HCT116 (cell line): Measurements from ENCODE around the gene TCEA2. TPM values are rescaled to one million over a fixed set of nuclear protein-coding genes. Genes with fewer than 3 reads are reported as not detected.
A peak's percentile ranks its signal among the peaks of the same experiment; 100 is the strongest.

Experiments used
- ATAC-seq: fragments of 200-7000 bp; cut with Tn5 transposase; 2 replicates; pipeline ENCODE4 v1.9.1; 2020; ENCODE audit warnings: mild to moderate bottlenecking, moderate library complexity
- BruUV-seq: library from RNA; stranded (reverse); fragments of 400-500 nt; replicated peaks from 2 replicates; lab custom pipeline; 2021; lab: Mats Ljungman, UMichigan
- CTCF ChIA-PET: fragments of 300-600 bp; sonication (Branson Sonifier 250); formaldehyde crosslinking; loops from one replicate; lab custom pipeline; 2021; ENCODE audit warnings: antibody characterized with exemption; lab: Charles Lee
- POLR2A ChIA-PET: fragments of 300-600, 350-600 bp; sonication (Branson Sonifier 250); formaldehyde crosslinking; loops from one replicate; lab custom pipeline; 2021; ENCODE audit warnings: antibody characterized with exemption; lab: Charles Lee
- RAD21 ChIA-PET, 2 experiments: fragments of 300-600 bp; sonication (Branson Sonifier 250); formaldehyde crosslinking; loops; one replicate each; lab custom pipeline; 2023; ENCODE audit warnings: low total read pairs in 2 of 2; ENCODE audit not compliant: uncharacterized antibody in 2 of 2, unreplicated experiment in 2 of 2, low non-redundant PET in 1 of 2; lab: Charles Lee
- DNase-seq: peaks from one replicate; pipeline ENCODE4 v3.0.0-alpha.2; 2010; ENCODE audit warnings: low read depth, low spot score
- H2AFZ ChIP-seq: fragments of 200-600 bp; shearing (Covaris generic), sonication (generic); 2 replicates; pipeline ENCODE4 v1.6.1; 2017; ENCODE audit warnings: low read depth, mixed run types, mixed read lengths, antibody characterized with exemption, low read length; ENCODE audit not compliant: poor library complexity, severe bottlenecking
- H3K27ac ChIP-seq: 2 replicates; pipeline ENCODE4 v1.5.1; 2012; ENCODE audit warnings: low read depth, low read length
- H3K27me3 ChIP-seq: fragments of 200-600 bp; sonication (generic); 2 replicates; pipeline ENCODE4 v1.6.1; 2016; ENCODE audit warnings: mixed run types, low read length, mixed read lengths; ENCODE audit not compliant: insufficient read depth
- H3K36me3 ChIP-seq, 2 experiments: fragments of 200-500 bp in 1 of 2; fragments of 200-600 bp in 1 of 2; sonication (Bioruptor generic) in 1 of 2; sonication (generic) in 1 of 2; 2 replicates each; pipeline versions ENCODE4 v1.5.1 to v1.6.1; 2014 to 2016; ENCODE audit warnings: low read length in 2 of 2, inconsistent platforms in 1 of 2, mixed read lengths in 1 of 2, mixed run types in 1 of 2; ENCODE audit not compliant: insufficient read depth in 2 of 2, control insufficient read depth in 1 of 2
- H3K4me1 ChIP-seq, 2 experiments: fragments of 200-600 bp in 1 of 2; sonication (generic) in 1 of 2; 2 replicates each; pipeline versions ENCODE4 v1.5.1 to v1.6.1; 2012 to 2017; ENCODE audit warnings: low read length in 2 of 2, inconsistent platforms in 1 of 2, mild to moderate bottlenecking in 1 of 2, mixed read lengths in 1 of 2, mixed run types in 1 of 2, moderate library complexity in 1 of 2; ENCODE audit not compliant: insufficient read depth in 2 of 2, control insufficient read depth in 1 of 2
- H3K4me2 ChIP-seq: fragments of 200-600 bp; sonication (generic); 2 replicates; pipeline ENCODE4 v1.6.1; 2017; ENCODE audit warnings: mixed run types, low read length, mixed read lengths
- H3K4me3 ChIP-seq, 2 experiments: fragments of 200-600 bp in 1 of 2; sonication (generic) in 1 of 2; replicated peaks in 1 of 2; 2 replicates each; pipeline ENCODE4 v1.5.1; 2011 to 2016; ENCODE audit warnings: low read length in 2 of 2, control low read depth in 1 of 2, low read depth in 1 of 2, mild to moderate bottlenecking in 1 of 2, mixed read lengths in 1 of 2, mixed run types in 1 of 2
- H3K79me2 ChIP-seq: fragments of 200-600 bp; sonication (generic); 2 replicates; pipeline ENCODE4 v1.6.1; 2017; ENCODE audit warnings: mild to moderate bottlenecking, mixed run types, low read length, moderate library complexity, mixed read lengths; ENCODE audit not compliant: insufficient read depth
- H3K9ac ChIP-seq: fragments of 200-600 bp; sonication (generic); 2 replicates; pipeline ENCODE4 v1.6.1; 2016; ENCODE audit warnings: low read length, mixed read lengths
- H3K9me2 ChIP-seq: fragments of 200-600 bp; sonication (generic), shearing (Covaris generic); 2 replicates; pipeline ENCODE4 v1.6.1; 2017; ENCODE audit warnings: mixed run types, mild to moderate bottlenecking, moderate library complexity; ENCODE audit not compliant: insufficient read depth
- H3K9me3 ChIP-seq, 2 experiments: fragments of 200-500 bp in 1 of 2; fragments of 200-600 bp in 1 of 2; sonication (Bioruptor generic) in 1 of 2; sonication (generic) in 1 of 2; 2 replicates each; pipeline ENCODE4 v1.6.1; 2014 to 2017; ENCODE audit warnings: low read length in 2 of 2, mixed read lengths in 2 of 2, inconsistent platforms in 1 of 2, low read depth in 1 of 2, mild to moderate bottlenecking in 1 of 2, mixed run types in 1 of 2, moderate library complexity in 1 of 2; ENCODE audit not compliant: control insufficient read depth in 1 of 2, insufficient read depth in 1 of 2
- H4K20me1 ChIP-seq: fragments of 200-600 bp; sonication (generic), shearing (Covaris generic); 2 replicates; pipeline ENCODE4 v1.6.1; 2017; ENCODE audit warnings: mixed run types, mild to moderate bottlenecking, moderate library complexity; ENCODE audit not compliant: insufficient read depth
- ATF3 ChIP-seq: IDR thresholded peaks from 2 replicates; pipeline ENCODE4 v1.6.1; 2012
- CTCF ChIP-seq, 3 experiments: fragments of 200-600 bp in 1 of 3; sonication (generic) in 1 of 3; IDR thresholded peaks in 2 of 3; conservative IDR thresholded peaks in 1 of 3; 2 replicates each; pipeline ENCODE4 v1.5.1; 2012 to 2017; ENCODE audit warnings: low read depth in 2 of 3, low read length in 2 of 3, antibody characterized with exemption in 1 of 3, borderline replicate concordance in 1 of 3, control low read depth in 1 of 3, mild to moderate bottlenecking in 1 of 3, mixed read lengths in 1 of 3, mixed run types in 1 of 3, moderate library complexity in 1 of 3; ENCODE audit not compliant: insufficient read depth in 1 of 3
- JUND ChIP-seq: IDR thresholded peaks from 2 replicates; pipeline ENCODE4 v1.6.1; 2012
- MAX ChIP-seq: IDR thresholded peaks from 2 replicates; pipeline ENCODE4 v1.6.1; 2012
- POLR2A ChIP-seq: IDR thresholded peaks from 2 replicates; pipeline ENCODE4 v1.7.0; 2011; ENCODE audit warnings: borderline replicate concordance; ENCODE audit not compliant: insufficient read depth, insufficient read length; ENCODE audit errors: extremely low read depth
- RAD21 ChIP-seq: IDR thresholded peaks from 2 replicates; pipeline ENCODE4 v1.6.1; 2012; ENCODE audit warnings: low read depth, mild to moderate bottlenecking
- SIN3A ChIP-seq: IDR thresholded peaks from 2 replicates; pipeline ENCODE4 v1.6.1; 2012; ENCODE audit warnings: low read depth
- SP1 ChIP-seq: IDR thresholded peaks from 2 replicates; pipeline ENCODE4 v1.6.1; 2012; ENCODE audit warnings: low read depth
- SRF ChIP-seq: IDR thresholded peaks from 2 replicates; pipeline ENCODE4 v1.6.1; 2012; ENCODE audit warnings: low read depth
- YY1 ChIP-seq: IDR thresholded peaks from 2 replicates; pipeline ENCODE4 v1.6.1; 2011; ENCODE audit warnings: low read length, low read depth, moderate library complexity, mild to moderate bottlenecking; ENCODE audit not compliant: insufficient replicate concordance; ENCODE audit errors: extremely low read depth
- ZFX ChIP-seq: fragments of 450-650 bp; IDR thresholded peaks from 2 replicates; pipeline ENCODE4 v1.6.1; 2017
- intact Hi-C: fragments of 100-400 bp; cut with micrococcal nuclease; formaldehyde crosslinking; loops from 2 replicates; pipeline ENCODE4 v1.10.0; 2022
- total RNA-seq: library from RNA; stranded (reverse); gene quantifications from one replicate; pipeline ENCODE4 v1.2.1, GENCODE V29; 2021; ENCODE audit not compliant: unreplicated experiment

Gene TCEA2
- total RNA-seq, 1 experiment from 2014 or later, result 29.7 TPM

- no peaks in the 10 kb centered on the region for H3K27me3 ChIP-seq
- peak overlapping the region; percentile 87 for H3K9ac ChIP-seq
- intact Hi-C loops, result no loop called here
- no peaks in the 10 kb centered on the region for H3K9me3 ChIP-seq
- H3K9me2 ChIP-seq, result no peaks in the 10 kb centered on the region
- no peak for ATAC-seq
- peaks cover 9% of the 10 kb centered on the region; the same call in 1 of the 2 replicates for H3K79me2 ChIP-seq
- no peaks in the 10 kb centered on the region for H3K36me3 ChIP-seq
- peak overlapping the region; percentile 79 to 96 for H3K4me3 ChIP-seq
- H3K4me2 ChIP-seq, result peak overlapping the region; percentile 99
- H2AFZ ChIP-seq, result no peak overlapping the region
- no peaks in the 10 kb centered on the region for H4K20me1 ChIP-seq
- ChIA-PET RAD21 (no interaction called here), POLR2A (no interaction called here), CTCF (no interaction called here)
- peaks cover 11 to 17% of the 10 kb centered on the region in 2 experiments for H3K4me1 ChIP-seq
- peak overlapping the region; percentile 61; the same call in 1 of the 2 replicates for H3K27ac ChIP-seq
- no peak for DNase-seq
- no TSS peak for BruUV-seq
- no peak for TF ChIP-seq JUND
- no peak for TF ChIP-seq SIN3A
- no peak for TF ChIP-seq ZFX
- TF ChIP-seq POLR2A, result no peak
- TF ChIP-seq MAX, result no peak
- TF ChIP-seq SRF, result no peak
- no peak for TF ChIP-seq ATF3
- TF ChIP-seq YY1, result no peak
- TF ChIP-seq SP1, result no peak
- TF ChIP-seq RAD21, result no peak
- no peak for TF ChIP-seq CTCF (IDR thresholded peaks at IDR 0.05 in 2 of 3, conservative IDR thresholded peaks at IDR 0.05 in 1 of 3; ENCODE audit: borderline replicate concordance in 1 of 3, insufficient read depth in 1 of 3, low read depth in 2 of 3, low read length in 2 of 3)
- TF ChIP-seq, all 23 proteins: peak for 0
These were observed 15.0 kb downstream of the TCEA2 start for GRCh38 chr20:64077876-64078551.
